NCI-H187 treated with DMSO at 0.1 percent for 48 hours (cell line): ENCODE measurements around the gene SNRNP200.
"Not testable (repeated sequence)": the region's sequence is repeated elsewhere in the genome, so short reads cannot be mapped to it uniquely, and the experiment has no call there.

ENCODE experiments used
- DNase-seq: peaks from one replicate; lab custom pipeline; 2025; lab: John Stamatoyannopoulos, UW

SNRNP200 gene

GRCh38 chr2:96274355-96275056, 30.8 kb downstream of the SNRNP200 start:
- no peak for DNase-seq

- DNase-seq, result no peak
Observed at GRCh38 chr2:96273763-96274162, 31.6 kb downstream of the SNRNP200 start.

- no peak for DNase-seq
Observed at GRCh38 chr2:96271995-96272394, 33.4 kb downstream of the SNRNP200 start.

GRCh38 chr2:96267159-96267971, 38.0 kb downstream of the SNRNP200 start:
- no peak for DNase-seq

- peak; percentile 84 for DNase-seq
Observed at GRCh38 chr2:96265840-96266679, 39.3 kb downstream of the SNRNP200 start, which contains the start of the genes CIAO1 and TMEM127. TSS of gene CIAO1 (plus strand) at chr2:96266225. CDS start at chr2:96266351, 126 bp downstream. TSS of gene TMEM127 (minus strand) at chr2:96265997. CDS start at chr2:96265381, 616 bp downstream.

- no peak for DNase-seq
Observed at GRCh38 chr2:96265349-96265839, 40.0 kb downstream of the SNRNP200 start.

- DNase-seq, result no peak
Observed at GRCh38 chr2:96264656-96265348, 40.5 kb downstream of the SNRNP200 start.

- no peak for DNase-seq
Observed at GRCh38 chr2:96264086-96264485, 41.3 kb downstream of the SNRNP200 start.

- DNase-seq, result no peak
Observed at GRCh38 chr2:96262306-96262705, 43.0 kb downstream of the SNRNP200 start.

GRCh38 chr2:96261328-96262003, 43.9 kb downstream of the SNRNP200 start:
- DNase-seq, result no peak

- DNase-seq, result no peak
Observed at GRCh38 chr2:96260387-96261260, 44.7 kb downstream of the SNRNP200 start.

GRCh38 chr2:96259497-96259921, 45.8 kb downstream of the SNRNP200 start:
- DNase-seq, result no peak

GRCh38 chr2:96258166-96259022, 47.0 kb downstream of the SNRNP200 start:
- DNase-seq, result no peak

- not testable (repeated sequence) for DNase-seq
Observed at GRCh38 chr2:96257744-96258143, 47.6 kb downstream of the SNRNP200 start.

GRCh38 chr2:96256611-96257113, 48.7 kb downstream of the SNRNP200 start:
- no peak for DNase-seq

GRCh38 chr2:96254571-96254970, 50.8 kb downstream of the SNRNP200 start:
- DNase-seq, result no peak

GRCh38 chr2:96253006-96253405, 52.3 kb downstream of the SNRNP200 start:
- DNase-seq, result no peak

GRCh38 chr2:96252526-96252925, 52.8 kb downstream of the SNRNP200 start:
- DNase-seq, result no peak
